DOHH2 (cell line): ENCODE measurements around the gene TOX3.

ENCODE experiments used
- EZH2phosphoT487 ChIP-seq: fragments of 200-600 bp; sonication (generic); IDR thresholded peaks from 2 replicates; pipeline ENCODE4 v1.6.1; 2017; ENCODE audit warnings: borderline replicate concordance, mild to moderate bottlenecking, antibody characterized with exemption, low read length, moderate library complexity, mixed read lengths
- TF ChIP-seq, protein P1 (sequence below): fragments of 200-600 bp; sonication (generic); IDR thresholded peaks from one replicate; pipeline ENCODE4 v1.5.1; 2014; ENCODE audit warnings: antibody characterized with exemption, mild to moderate bottlenecking, low read depth, low read length; ENCODE audit not compliant: poor library complexity, severe bottlenecking

- TF ChIP-seq, protein P1, sequence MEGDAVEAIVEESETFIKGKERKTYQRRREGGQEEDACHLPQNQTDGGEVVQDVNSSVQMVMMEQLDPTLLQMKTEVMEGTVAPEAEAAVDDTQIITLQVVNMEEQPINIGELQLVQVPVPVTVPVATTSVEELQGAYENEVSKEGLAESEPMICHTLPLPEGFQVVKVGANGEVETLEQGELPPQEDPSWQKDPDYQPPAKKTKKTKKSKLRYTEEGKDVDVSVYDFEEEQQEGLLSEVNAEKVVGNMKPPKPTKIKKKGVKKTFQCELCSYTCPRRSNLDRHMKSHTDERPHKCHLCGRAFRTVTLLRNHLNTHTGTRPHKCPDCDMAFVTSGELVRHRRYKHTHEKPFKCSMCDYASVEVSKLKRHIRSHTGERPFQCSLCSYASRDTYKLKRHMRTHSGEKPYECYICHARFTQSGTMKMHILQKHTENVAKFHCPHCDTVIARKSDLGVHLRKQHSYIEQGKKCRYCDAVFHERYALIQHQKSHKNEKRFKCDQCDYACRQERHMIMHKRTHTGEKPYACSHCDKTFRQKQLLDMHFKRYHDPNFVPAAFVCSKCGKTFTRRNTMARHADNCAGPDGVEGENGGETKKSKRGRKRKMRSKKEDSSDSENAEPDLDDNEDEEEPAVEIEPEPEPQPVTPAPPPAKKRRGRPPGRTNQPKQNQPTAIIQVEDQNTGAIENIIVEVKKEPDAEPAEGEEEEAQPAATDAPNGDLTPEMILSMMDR, result no peak
- no peak for TF ChIP-seq EZH2phosphoT487
Observed at GRCh38 chr16:52568495-52568894, 21.6 kb upstream of the TOX3 start.
